GM12873 (cell line): Measurements from ENCODE around the gene KCNJ12.

Experiments
- CTCF ChIP-seq: IDR thresholded peaks from 2 replicates; pipeline ENCODE4 v1.5.1; 2012; ENCODE audit warnings: low read depth, mild to moderate bottlenecking, moderate library complexity, low read length, control low read depth; ENCODE audit not compliant: insufficient read depth; ENCODE audit errors: missing control alignments

The KCNJ12 gene

DNA sequence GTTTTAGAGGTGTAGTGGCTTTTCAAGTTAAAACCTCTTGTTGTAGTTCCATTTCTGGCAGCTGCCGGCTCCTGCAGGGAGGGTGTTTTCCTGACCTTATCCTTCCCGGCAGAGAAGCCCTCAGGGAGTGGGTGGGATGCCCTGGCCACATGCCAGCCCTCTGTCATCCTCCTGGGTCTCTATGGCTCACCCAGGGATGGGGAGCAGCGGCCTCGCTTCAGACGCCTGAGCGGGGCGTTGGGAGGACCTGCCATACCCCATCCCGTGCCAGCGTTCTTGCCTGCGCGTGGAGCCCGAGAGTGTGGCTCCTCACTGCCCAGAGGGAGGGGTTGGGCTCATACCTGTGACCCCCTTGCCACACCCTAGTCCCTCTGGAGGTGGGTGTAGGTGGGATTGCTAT lies 11.9 kb downstream of the KCNJ12 start:
- no peak for TF ChIP-seq CTCF

DNA sequence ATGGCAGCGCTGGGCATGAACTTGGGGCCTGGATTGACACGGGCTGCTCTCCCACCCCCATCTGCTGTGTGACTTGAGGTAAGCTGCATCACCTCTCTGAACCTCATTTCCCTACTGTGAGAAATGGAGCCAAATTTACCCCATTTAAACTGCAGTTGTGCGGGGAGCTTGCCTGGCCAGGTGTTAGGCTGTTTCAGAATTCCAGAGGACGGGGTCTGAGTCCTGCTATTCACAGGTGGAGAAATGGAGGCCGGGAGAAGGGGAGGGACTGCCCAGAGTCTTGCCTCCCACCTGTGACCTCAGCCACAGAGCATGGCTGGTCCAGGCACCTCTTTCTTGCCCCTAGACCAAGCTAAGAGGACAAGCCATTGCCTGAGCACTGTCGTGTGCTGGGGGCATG lies 12.8 kb downstream of the KCNJ12 start:
- TF ChIP-seq CTCF: no peak

DNA sequence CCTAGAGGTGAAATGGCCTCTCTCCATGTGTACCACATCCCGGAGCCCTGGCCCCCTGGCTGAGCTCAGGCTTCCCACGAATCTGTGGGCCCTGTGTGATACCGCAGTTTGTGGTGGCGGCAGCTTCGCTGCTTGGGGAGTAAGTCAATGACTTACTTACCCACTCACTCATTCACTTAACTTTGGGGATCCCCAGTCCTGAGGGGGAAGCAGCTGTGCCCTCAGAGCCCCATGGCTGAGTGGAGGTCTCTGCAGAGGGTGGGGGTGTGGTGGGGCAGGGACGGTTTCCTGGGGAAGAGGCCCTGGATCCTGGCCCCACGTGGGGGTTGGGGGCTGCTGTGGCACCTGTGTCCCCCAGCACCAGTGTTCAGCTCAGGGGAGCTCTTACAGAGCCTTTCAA lies 13.2 kb downstream of the KCNJ12 start:
- no peak for TF ChIP-seq CTCF

DNA sequence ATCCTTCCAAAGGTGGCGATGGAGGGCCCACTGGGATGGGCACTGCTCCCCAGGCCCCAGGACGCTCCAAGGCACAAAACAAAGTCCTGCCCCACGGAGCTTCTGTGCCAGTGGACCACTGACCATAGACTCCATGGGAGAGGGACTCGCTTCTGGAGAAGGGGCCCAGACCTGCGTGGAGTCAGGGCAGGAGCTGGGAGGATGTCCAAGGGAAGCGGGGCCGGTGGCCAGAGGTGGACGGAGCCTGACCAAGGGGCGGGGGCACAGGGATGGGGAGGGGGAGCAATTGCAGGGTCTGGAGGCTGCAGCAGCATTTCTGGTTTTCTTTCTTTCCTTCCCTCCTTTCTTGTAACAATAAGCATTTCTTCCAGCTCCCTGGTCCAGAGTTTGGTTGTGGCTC lies 14.1 kb downstream of the KCNJ12 start:
- no peak for TF ChIP-seq CTCF

GRCh38 chr17:21392266-21392665 lies 16.1 kb downstream of the KCNJ12 start:
- no peak for TF ChIP-seq CTCF

DNA sequence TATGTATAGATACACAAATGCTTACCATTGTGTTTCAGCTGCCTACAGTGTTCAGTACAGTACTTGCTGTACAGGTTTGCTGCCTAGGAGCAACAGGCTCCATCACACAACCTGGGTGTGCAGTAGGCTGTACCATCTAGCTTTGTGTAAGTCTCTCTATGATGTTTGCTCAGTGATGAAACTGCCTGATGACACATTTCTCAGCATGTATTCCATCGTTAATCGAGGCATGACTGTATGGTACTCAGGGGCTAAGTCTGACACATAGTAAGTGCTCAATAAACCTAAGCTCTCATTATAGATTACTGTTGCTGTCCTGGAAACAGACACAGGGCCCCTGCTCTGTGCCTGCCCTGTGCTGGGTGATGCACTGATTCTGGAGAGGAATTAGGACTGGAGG lies 18.1 kb downstream of the KCNJ12 start:
- no peak for TF ChIP-seq CTCF

DNA sequence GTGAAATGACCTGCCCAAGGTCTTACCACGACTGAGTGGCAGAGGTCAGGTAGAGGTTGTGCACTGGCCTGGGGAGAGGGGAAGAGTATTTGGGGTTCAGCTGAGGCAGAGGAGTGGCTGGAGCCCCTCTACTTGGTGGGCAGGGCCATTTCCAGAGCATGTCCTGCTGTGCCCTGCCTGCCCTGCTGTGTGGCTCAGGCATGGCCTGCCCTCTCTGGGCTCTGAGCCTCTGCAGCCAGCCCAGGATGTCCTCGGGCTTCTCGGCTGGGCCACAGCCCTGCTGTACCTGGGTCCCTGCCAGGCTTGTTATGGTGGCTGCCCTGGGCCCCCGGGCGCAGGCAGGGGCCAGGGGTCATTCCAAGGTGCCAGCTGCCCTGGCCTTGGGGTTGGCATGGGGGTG lies 19.6 kb downstream of the KCNJ12 start:
- no peak for TF ChIP-seq CTCF

GRCh38 chr17:21396237-21396636 lies 20.1 kb downstream of the KCNJ12 start:
- no peak for TF ChIP-seq CTCF
